ENCODE measurements around the gene RHOH.

- TF ChIP-seq CTCF (IDR thresholded peaks at IDR 0.05) = no peak
- TF ChIP-seq HOXA7 (CRISPR knock-in tag; IDR thresholded peaks at IDR 0.05) = no peak
- no peak for TF ChIP-seq POLR2A (IDR thresholded peaks at IDR 0.05; ENCODE audit: low read length)
- TF ChIP-seq RARB (CRISPR knock-in tag; IDR thresholded peaks at IDR 0.05) = no peak
Observed at GRCh38 chr4:40206426-40206825, 9.6 kb downstream of the RHOH start.

All from A549 (cell line).